NCI-H2171 (cell line): ENCODE results near the gene DGAT2L6.
A peak's percentile ranks its signal among the peaks of the same experiment; 100 is the strongest.

Experiments
- DNase-seq: peaks from one replicate; lab custom pipeline; 2025; lab: John Stamatoyannopoulos, UW

Gene DGAT2L6, protein sequence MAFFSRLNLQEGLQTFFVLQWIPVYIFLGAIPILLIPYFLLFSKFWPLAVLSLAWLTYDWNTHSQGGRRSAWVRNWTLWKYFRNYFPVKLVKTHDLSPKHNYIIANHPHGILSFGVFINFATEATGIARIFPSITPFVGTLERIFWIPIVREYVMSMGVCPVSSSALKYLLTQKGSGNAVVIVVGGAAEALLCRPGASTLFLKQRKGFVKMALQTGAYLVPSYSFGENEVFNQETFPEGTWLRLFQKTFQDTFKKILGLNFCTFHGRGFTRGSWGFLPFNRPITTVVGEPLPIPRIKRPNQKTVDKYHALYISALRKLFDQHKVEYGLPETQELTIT

DNA sequence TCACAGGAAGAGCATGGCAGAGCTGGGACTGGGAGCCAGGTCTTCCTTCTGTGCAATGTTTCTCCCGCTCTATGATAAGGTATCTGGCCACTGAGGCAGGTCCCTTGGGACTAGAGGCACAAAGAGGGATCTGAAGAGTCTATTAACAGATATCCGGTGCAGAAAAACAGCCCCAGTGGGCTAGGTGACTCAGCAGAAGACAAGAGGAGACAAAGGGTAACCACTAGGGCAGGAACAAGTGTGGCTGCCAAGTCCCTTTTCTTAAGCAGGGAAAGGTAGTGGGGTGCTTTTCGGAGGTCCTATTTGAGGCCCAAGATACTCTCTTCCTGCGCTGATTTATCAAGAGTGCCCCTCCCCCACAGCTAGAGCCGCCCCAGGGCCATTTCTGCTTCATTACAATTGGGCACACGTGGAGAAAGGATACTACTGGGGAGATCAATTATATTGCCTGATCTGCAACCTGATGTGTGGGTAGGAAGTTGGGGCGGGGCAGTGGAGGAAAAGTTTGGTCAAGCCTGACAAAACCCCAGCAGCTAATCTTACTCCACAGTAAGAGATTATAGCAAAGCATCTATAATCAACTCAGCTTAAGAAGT, at the start of gene DGAT2L6:
Gene DGAT2L6, plus strand, starts transcription at position 546 of the 596 bp plus-strand sequence. CDS start 100 bp downstream, outside the sequence.
- DNase-seq, result no peak

DNA sequence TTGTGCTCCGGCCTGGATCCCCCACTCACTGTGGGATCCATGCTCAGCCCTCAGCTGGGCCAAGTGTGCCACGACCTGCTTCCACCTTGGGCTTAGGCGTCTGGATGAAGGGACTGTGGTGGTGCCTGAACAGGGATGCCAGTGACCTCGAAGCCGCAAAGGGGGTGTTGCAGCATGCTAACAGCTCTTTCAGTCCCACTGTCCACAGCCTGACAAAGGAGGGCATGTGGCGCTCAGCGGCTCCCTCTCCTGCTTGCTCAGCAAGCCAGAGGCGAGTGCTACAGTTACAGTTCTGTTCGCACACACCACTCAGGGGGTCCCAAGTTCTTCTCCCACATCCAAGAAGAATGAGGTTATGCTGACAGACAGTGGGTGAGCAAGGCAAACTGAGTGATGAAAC, 49.2 kb upstream of the DGAT2L6 start:
- no peak for DNase-seq

DNA sequence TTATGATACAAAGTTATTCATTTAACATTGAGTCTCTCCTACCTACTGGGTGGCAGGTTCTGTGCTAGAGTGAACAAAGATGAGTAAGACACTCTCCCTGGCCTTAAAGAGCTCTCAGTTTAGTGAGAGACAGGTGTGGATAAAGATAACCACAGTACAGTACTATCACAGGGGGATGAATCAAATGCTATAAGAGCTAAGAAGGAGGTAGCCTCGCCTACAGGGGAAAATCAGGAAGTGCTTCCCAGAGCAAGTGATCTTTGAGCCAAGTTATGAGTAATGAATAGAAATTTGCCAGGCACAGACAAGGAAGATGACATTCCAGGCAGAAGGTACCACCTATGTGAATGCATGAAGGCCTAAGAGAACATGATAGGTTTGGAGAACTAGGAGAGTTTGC, 47.5 kb upstream of the DGAT2L6 start:
- DNase-seq, result no peak

DNA sequence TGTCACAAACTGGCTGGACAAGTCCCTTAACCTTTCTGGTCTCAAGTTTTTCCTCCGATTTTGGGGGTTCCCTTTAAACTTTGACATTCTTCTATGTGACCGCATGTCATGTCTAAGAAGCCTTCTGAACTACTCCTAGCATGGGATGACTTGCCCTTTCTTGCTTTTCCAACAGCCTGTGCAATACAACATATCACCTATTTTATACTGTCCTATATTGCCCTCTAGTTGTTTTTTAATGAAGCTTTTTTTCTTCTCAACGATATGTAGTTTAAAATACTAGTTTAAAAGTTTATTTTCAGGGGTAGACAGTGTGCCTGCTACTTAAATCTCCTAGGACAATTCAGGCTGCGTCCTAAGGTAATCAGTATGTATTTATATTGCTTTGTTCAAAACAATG, 45.1 kb upstream of the DGAT2L6 start:
- no peak for DNase-seq

DNA sequence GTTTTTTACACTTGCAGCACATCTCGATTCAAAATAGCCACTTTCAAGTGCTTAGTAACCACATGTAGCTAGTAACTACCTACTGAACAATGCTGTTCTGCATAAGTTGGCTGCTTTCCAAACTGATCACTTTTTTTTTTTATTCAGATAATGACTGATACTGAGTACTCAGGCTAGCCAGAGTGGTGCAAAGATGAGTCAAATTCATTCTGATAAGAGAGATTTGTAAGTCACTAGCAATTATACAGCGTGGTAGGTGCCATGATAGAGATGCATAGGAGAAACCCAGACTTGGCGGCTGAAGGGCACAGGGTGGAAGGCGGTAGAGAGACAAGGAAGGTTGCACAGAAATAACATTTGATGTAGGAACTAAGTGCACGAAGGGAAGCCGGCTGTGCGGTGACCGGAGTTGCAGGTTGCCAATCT, 44.4 kb upstream of the DGAT2L6 start:
- DNase-seq, result no peak

DNA sequence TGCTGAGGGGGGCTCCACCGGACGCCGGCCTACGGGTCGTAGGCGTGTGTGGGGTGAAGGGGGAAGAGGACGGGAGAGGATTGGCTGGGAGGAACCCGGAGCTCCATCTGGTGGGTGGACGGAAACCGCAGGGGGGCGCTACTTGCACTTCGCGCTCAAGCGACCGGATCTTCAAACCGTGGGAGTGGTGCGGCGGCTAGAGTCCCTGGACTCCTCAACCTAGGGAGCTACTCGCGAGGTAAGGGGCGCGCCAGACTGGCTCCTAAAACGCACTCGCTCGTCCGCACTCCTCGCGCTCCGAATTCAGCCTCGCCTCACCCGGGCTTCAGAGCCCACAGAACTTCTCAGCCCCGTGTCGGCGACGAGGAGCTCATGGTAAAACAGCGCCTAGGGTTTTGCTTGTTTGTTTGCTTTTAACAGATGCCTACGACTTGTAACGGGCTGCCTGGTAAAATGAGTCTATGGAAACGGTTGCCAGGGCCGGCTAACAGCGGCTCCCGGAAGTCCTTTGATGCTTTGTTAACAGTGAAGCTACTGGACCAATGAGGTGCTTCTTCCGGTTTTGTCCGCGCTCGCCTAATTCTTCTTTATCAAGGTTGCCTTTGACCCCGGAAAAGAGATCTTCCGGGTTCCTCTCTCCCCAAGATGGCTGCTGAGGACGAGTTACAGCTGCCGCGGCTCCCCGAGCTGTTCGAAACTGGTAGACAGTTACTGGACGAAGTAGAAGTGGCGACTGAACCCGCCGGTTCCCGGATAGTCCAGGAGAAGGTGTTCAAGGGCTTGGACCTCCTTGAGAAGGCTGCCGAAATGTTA, 43.8 kb upstream of the DGAT2L6 start, which contains the start of gene IGBP1:
Gene IGBP1, plus strand, starts transcription at position 145 of the 813 bp plus-strand sequence. Its CDS starts 501 bp downstream, at position 646.
- DNase-seq, result peak; percentile 78

DNA sequence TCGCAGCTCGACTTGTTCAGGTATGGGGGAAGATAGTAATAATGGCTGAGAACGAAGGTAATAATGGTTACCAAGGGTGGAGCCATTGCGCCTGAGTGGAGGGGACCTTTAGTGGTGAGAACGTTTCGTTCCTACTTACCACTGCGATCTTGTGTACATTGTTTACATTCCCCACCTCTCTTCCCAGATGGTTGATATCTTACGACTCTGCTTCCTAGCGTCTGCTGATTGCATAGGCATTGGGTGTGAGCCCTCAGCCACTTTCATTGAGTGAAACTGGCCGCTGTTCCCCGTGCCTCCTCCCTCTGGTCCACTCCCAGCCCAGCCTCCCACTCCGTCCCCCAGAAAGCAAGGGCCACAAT, 43.2 kb upstream of the DGAT2L6 start:
- peak; percentile 20 for DNase-seq

DNA sequence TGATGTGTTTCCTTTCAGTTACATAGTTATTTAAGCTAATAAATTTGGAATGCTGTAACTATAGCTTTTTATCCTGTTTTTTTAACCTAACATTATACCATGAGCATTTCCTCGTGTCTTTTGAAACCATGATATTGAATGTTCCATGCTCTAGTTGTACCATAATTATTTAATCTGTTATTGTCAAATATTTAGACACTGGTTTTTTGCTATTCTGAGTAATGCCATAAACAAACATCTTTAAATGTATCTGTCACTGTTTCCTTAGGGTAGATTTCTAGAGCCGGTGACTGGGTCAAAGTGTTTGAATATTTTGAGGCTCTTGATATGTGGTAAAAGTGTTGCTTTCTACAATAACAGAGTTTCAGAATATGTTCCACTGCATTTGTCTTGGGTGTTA, 38.7 kb upstream of the DGAT2L6 start:
- DNase-seq, result no peak

DNA sequence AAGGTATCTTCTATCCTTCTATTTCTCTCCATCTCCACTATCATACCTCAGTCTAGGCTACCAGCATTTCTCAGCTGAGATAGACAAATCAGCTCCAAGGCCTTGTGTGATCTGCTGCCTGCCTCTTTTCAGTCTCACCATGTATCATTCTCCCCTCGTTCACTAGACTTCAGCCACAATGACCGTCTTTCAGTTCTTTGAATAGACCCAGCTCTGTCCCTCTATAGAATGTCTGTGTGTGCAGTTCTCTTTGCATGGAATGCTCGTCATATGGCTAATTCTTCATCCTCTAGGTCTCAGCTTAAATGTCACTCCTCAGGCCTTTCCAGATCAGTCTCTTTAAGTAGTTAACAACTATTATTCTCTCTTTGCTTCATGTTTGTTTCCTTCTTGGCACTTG, 37.5 kb upstream of the DGAT2L6 start:
- no peak for DNase-seq

DNA sequence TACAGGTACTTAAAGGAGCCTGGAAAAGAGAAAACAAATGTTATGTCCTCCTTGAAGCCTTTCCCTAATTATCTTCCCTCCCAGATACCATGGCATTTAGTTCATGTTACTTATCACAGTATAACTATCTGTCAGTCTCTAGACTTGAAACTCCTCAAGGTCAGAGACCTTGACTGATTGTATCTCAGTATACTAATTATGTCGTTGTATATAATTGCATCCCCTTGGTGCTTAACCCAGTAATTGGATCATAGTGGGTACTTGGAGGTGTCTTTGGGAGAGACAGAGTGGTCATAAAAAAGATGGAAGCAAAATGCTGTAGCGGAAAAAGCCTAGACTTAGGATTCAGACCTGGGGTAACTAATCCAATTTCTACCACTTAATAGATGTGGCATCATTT, 35.9 kb upstream of the DGAT2L6 start:
- no peak for DNase-seq

DNA sequence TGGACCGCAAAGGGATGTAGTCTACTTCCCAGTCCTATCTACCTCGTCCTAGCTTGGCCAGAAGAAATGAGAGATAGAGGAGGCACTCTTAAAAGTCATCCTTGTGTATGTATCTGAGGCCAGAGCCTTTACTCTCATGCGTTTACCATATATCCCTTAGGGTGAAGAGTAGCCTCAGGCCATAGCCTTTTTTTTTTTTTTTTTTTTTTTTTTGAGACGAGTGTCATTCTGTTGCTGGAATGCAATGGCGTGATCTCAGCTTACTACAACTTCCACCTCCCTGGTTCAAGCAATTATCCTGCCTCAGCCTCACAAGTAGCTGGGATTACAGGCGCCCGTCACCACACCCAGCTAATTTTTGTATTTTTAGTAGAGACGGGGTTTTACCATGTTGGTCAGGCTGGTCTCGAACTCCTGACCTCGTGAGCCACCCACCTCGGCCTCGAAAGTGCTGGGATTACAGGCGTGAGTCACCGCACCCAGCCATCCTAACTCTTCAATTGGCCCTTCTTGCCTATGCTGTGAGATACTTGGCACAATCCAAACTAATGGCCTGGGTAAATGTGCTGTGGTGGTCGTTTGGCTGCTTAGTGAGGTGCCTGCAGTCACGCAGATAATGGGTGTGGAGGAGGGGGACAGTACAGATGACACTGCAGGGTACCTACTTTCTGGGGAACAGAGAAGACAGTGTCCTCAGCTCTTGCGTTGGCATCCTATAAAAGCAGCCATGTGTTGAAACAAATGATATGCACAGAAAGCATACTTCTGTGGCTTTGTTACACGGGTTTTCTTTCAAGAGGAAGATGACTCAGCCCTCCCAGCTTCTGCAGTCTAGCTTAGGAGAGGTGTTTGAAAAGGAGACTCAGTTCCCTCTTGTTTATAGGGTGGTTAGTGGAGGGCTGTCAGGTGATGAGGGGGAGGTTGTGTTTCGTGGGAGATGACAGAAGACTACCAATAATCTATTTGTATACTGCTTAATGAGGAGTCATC, 10.4 kb upstream of the DGAT2L6 start:
- no peak for DNase-seq

DNA sequence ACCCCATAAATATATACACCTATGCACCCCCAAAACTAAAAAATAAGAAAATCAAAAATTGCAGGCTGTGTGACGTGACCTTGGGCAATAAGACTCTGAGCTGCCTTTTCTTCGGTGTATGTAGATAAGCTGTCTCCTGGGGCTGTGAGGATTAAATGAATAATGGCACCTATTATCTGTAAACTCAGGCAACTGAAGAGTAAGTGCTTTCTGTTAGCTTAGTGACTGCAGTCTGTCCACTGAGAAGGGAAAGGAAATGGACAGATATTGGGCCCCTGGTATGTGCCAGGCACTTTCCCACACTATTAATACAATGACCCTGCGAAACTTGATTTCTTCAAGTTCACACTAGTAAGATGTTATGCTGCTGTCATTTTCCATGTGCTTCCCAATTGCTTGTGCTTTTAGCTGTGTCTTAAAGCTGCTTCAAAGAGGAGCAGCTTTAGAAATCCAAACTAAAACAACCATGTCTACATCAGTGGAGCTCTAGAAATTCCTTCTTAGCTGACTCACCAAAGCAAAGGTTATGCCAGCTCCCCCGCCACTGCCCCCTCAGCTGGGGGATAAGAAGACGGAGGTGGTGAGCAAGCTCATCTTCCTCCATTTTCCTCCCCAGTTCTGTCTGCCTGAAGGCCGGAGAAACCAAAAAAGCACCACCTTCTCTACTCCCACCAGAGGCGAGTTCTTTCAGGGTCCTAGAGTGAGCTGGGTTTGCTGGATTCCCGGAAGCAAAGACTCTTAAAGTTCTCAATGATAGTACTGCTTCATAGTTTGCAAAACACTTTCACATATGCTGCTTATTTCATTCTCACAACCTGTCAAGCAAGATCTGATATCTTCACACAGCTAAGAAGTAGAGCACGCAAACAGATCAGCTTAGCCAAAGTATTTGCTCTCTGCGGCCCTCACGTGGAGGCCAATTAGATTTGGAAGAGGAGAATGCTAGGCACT, 8.8 kb upstream of the DGAT2L6 start:
- DNase-seq, result no peak

DNA sequence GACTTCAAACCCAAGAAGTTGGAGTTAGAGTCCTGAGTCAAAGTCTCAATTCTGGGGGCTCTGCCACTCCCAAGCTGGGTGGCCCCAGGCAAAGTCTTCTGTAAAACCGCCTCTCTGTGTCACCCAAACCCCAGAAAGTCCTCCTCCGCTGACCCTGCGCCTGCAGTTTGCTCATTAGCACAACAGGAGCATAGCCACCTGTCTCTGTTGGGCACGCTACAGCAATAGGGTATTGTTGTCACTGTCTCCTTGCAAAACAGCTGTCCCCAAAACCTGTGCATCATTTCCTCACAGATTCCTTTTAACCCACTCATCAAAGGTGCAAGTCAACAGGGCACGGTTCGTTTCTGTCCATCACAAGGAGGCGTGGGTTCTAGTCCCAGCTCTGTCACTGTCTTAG, 8.0 kb upstream of the DGAT2L6 start:
- DNase-seq, result no peak

DNA sequence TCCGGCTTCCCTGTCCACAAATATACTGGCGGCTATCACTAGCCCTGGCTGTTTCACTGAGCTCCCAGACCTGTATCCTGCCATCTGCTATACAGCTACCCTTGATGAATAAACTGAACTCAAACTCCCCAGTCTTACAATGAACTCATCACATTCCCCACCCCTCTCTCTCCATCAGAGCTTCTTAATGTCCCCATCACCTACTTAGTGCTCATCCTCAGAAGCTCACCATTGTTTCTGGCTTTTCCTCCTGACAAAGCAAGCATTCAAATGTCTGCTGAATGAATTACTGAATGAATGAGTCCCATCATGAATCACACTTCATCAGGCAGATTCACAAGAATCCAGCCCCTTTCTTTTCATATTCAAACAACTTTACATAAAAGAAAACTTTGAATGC, 5.7 kb upstream of the DGAT2L6 start:
- DNase-seq, result no peak

DNA sequence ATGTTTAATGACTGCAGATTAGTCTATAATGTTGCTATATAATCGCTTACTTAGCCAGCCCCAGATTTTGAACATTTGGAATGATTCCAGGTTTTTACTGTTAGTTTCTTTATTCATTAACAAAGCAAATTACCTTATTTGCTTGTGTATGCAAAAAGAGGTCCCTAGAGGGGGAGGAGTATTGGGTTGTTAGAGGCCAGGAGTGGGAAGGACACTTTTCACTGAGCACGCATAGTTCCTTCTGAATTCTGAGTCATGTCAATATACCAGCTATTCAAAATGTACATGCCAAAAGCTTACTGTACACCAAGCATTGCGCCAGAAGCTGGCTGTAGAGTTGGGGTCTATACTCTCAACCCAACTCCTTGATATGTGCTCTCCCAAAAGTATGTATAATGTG, 5.1 kb upstream of the DGAT2L6 start:
- DNase-seq, result no peak

DNA sequence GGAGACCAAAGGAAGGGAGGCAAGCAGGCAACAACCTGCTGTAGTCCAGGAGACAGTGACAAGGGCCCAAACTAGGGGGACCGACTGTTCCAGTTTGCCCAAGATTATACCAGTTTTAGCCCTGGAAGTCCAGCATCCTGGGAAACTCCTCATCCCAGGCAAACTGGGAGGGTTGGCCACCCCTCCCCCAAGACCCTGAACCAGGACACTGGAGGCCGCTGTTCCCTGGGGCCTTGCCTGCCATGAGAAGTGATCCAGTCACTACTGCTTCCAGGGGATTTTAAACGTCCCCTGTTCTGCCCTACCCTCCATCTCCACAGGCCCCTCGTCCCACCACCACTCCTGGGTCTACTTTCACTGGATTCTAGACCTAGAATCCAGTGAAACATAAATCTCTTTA, 4.3 kb upstream of the DGAT2L6 start:
- no peak for DNase-seq

DNA sequence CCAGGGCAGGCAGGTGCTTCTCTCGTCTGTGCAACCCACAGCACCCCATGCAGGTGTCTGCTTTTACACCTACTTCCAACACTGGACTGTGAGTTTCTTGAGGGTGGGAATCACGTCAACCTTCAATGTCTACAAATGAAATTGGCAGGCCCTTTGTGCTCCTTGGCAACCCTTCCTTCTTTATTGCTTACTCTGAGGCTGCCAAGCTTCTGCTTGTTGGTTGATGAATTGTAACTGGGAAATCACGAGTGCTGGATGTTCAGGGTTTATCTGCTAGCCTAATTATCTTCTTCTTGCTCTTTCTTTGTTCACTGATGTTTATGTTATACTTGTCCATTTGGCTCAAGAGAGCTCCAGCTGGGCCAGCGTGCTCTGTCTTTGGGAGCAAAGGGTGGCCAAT, 2.5 kb upstream of the DGAT2L6 start:
- DNase-seq, result no peak

DNA sequence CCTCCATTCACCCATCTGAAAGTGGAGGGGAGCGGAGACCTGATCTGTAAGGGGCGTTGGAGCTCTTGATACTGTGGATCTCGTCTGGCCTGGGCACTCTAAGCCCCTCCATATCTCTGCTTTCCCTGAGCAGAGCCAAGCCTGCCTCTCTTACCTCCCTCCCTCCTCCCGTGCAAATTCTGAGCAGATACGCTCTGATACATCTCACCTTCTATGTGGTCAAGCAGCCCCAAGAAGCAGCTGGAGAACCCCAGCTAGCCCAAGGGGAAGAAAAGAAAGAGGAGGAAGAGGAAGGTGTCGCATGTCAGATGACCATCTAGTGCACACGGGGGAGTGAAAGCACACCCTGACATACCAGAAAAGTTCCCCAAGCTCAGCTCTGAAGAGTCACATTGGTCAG, 1.9 kb upstream of the DGAT2L6 start:
- DNase-seq, result no peak

DNA sequence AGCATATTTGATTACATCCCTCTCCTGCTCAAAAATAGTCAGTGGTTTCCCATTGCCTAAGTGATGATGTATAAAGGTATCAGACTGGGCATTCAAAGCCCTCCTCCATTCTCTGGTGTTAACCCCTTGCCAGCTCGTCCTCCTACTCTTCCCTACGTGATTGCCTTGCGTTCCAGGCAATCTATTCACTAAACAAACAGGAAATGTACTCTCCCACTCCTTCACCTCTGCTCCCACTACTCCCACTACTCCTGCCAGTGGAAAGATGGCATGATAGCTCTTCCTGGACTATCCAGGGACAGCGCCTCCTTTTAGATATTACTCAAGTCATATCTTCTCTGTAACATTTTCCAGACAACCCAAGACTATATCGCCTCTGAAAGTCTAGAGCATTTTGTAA, 5.8 kb downstream of the DGAT2L6 start:
- DNase-seq, result no peak

DNA sequence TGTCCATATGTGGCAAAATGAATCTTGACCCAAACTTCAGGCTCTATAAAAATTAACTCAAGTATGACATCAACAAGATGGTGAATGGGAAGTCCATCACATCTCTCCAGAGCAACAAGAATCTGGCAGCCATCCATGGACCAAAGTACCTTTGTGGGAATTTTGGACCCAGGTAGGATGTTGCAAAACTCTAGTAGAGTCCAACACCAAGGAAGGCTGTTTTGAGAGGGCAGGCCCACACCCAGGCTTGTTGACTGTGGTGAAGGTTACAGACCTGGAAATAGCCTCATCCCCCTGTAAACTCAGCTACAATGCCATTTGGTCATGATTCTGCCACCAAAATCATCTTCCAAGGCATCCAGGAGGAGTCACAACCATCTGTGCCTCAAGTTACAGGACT, 12.9 kb downstream of the DGAT2L6 start:
- no peak for DNase-seq
